ENCODE measurements around the gene SHB.

SHB gene

GRCh38 chr9:37989701-37990100, 79.3 kb downstream of the SHB start:
- no peak for DNase-seq (ENCODE audit: low read depth)

DNA sequence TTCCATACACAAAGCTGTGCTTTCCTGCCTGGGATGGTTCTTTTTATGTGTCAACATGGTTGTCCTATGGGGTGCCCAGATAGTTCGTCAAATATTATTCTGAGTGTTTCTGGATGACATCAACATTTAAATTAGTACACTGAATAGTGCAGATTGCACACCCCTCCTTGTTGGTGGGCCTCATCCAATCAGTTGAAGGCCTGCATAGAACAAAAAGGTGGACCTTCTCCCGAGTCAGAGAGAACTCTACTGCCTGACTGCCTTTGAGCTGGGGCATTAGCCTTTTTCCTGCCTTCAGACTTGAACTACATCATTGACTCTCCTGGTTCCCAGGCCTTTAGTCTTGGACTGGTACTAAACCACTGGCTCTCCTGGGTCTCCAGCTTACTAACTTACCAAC, 80.4 kb downstream of the SHB start:
- DNase-seq (ENCODE audit: low read depth): no peak

- DNase-seq (ENCODE audit: low read depth): no peak
These were observed 81.0 kb downstream of the SHB start for GRCh38 chr9:37988041-37988440.

DNA sequence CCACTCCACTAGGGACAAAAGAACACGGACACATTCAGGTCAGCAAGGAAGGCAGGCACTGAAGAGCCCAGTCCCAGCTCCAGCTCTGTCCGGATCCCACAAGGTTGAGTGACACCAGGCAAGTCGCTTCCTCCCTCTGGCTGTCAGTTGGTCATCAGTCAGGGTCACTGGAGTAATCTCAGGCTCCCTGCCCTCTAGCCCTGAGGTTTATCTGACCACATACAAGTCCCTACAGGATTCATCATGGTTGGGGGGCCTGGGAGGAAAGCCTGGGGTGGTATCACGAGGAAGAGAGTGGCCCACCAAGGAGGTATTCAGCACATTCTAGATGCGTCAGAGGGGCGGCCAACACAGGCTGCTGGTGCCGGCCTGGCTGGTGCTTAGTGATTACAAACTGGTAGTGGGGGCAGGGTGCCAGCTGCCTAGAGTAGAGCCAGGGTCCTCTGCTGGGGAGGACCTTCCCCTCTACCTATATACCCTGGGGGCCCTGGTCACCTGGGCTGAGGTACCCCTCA, 81.5 kb downstream of the SHB start:
- DNase-seq (ENCODE audit: low read depth): no peak

DNA sequence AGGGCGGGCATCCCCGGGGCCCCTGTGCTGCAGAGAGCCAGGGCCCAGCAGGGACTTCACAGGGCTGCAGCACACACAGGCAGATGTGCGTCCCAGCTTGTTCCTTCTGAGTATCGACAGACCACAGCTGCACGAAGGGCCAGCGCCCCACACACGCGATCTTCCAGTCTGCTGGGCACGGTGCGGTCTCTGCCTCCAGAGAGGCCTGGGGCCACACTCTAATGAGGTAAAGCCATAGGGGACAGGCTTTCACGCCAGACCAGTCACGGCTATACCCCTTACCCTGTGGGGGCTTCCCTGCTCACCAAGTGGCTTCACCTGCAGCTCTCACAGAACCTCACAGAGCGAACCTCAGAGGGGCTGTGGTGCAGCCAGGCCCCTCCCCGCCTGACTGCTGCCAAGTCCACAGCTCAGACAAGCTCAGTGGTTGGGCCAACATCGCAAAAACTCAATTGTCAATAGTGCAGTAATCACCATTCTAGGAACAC, 82.2 kb downstream of the SHB start:
- DNase-seq (ENCODE audit: low read depth): no peak

DNA sequence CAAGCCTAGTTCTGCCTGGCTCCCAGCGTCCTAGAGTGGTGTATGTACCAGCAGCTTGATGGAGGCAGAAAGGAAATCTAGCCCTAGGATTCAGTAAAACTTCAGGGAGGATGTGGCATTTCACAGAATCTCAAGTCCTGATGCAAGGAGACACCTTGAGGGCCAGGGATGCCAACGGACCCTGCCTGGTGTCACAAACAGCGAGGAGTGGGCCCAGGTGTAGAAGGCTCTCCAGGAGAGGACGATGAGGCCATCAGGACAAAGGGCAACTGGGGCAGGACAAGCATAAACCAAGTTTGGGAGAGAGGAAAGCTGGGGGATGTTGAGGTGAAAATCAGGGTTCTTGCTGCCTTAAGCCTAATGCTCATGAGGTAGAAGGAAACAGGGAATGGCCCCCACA, 83.0 kb downstream of the SHB start:
- DNase-seq (ENCODE audit: low read depth): no peak

DNA sequence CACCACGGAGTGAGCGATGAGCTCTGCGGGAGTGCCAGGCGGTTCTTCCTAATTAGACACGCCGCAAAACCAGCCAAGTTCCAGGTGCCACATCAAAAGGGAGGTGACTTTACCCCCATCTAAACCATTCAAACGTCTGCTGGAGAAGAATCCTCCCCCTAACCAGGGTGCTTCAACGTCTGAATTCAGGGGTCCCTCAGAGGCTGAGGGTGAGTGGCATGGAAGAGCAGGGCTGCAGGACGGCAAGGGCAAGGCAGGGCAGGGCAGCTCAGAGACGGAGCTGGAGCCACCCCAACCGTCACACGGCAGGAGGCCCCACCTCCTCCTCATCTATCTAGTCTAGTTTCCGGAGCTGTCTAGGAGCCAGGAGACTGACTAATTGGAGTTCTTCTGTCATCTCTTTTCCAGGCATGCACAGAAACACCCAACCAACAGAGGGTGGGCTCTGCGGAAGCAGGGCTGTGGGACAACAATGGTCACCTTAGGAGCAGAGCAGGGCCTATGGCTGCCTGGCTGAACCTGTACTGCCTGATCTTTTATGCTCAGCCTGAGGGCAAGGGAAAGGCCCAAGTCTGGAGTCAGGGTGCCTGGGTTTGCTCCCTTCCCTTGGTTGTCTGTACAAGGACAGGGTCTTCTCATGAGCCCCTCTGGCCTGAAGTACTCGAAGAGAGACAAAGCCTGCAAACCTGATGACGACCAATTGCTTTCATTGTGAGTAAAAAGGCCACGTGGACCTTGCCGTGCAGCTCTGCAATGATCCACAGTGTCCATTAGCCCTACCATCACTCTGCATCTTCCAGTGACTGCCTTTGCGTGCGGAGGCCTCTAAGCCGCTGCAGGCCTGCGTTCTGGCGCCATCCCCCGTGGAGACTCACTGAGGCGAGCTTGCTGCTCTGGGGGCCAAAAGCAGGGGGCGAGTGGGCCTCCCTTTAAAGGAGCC, 84.1 kb downstream of the SHB start:
- DNase-seq (ENCODE audit: low read depth): peak; percentile 87

DNA sequence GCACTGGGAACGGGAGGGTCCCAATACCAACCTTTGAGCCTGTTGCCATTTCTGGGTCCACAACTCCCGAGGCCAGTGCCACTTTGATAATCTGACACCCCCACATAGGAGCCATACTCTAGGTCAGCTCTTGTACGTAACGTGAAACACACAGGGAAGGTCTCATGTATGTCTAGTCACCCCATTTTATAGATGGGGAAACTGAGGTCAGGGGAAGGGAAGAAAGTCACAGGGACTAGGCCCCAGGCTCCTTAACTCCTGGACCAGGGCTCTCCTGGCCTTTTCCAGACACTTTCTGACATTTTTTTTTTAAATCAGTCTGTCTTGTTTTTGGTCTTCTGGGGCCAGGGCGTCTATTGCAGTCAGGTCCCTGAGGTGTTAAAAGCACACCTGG, 84.8 kb downstream of the SHB start:
- DNase-seq (ENCODE audit: low read depth): no peak

DNA sequence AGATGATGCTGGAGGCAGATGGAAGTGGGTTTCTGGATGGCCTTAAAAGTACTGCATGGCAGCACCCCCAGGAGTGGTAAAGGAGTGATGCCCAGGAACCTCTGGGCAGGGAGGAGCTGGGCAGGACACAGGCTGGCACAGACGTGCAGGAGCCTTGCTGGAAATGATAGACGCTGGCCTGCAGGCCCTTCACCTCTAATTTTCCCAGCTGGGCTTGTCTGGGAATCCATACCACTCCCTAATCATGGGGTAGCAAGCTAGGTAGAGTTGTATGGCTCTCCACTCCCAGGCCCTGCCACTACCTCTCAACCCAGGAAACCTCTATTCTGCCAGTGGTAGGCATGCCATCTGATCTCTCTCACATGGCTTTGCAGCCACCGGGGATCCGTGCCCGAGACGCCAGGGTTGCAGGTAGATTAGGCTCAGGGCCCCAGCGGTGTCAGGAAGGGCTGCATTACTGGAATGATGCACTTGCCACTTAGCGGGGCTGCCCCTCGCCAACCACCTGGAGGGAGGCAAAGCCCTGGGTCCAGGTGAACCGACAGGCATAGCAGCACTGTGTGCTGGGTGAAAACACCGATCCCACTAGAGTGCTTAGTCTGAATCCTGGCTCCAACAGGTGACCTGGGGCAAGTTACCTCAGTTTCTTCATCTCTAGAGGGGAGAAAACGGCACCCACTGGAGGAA, 85.5 kb downstream of the SHB start:
- DNase-seq (ENCODE audit: low read depth): no peak

DNA sequence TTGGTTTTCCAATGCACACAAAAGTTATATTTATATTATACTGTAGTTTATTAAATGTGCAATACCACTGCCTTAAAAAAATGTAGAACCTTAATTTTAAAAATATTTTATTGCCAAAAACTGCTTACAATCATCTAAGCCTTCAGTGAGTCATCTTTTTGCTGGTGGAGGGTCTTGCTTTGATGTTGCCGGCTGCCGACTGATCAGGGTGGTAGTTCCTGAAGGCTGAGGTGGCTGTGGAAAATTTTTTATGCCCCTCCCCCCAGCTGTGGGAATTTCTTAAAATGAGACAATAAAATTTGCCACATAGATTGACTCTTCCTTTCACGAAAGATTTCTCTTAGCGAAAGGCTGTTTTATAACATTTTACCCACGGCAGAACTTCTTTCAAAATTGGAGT, 89.2 kb downstream of the SHB start:
- no peak for DNase-seq (ENCODE audit: low read depth)

DNA sequence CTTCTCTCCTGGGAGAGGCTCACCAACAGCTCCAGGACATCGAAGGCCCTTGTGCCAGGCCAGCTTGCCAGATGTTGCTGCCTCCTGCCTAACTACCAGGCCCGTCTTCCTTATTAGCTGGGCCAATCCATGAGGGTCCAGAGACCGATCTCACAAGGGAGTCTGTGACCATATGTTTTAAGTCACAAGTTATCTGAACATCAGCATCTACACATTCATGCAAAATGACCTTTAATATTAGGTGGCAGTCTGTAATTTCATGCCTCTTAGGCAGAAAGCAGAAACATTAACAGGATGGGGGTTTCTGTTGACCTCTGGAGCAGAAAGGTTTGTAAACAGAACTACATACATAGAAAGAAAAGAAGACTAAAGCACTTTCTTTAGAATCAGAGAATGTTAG, 90.0 kb downstream of the SHB start:
- no peak for DNase-seq (ENCODE audit: low read depth)

GRCh38 chr9:37978481-37978864, 90.6 kb downstream of the SHB start:
- no peak for DNase-seq (ENCODE audit: low read depth)

DNA sequence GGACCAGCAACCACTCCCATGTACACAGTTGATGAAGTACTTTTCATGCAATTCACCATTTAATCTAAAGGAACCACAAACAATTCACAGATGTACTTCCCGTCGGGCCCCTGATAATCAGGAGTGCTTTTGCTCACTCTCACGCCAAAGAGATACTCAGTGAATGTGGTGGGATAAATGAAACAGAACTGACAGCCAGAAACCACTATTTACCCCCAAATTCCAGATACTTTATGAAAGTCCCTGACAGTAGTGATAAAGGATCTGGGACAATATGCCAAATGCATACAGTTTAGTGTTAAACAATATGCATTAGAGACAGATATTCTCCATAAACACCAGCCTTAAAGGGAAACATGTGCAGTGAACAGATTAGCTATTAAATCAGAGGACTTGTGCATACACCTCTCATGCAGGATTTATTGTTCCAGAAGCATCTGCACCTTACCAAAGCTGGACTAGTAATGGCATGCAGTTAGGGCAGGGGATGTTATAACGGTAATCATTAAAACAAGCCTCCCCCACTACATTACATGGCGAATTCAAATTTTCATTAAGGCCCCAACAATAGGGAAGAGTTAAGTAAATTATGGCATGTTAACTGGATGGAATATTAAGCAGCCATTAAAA, 91.1 kb downstream of the SHB start:
- DNase-seq (ENCODE audit: low read depth): no peak

DNA sequence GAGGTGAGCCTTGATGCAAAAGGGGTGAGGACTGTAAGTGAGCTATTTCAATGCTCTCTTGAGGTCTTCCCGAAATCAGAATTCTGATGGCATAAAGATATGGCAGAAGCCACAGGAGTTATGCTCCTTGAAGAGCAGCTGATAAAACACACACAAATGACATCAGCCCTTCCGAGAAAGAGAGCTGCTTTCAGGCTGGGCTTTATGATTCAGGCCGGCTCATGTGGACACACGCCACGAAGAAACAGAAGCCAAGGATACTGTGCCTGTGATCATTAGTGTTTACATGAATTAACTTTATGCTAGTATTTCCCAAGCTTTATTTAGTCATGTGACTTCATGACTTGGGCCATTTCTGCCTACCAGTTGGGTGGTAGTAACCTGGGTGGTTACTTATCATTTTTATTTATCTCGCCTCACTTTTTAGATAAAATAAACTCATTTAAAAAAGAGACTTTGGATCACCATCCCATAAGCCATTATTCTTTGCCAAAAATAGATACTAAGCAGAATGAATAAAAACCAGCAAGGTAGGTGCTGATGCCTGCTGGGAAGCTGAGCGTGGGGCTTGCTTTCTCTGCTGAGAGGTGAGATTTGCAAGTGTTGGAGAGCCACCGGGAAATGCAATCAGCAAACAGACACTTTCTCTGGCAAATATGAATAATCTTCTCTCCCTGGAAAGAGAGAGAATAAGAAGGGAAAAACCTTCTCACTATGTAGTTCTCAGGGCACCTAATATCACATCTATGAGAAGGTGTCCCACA, 92.1 kb downstream of the SHB start:
- peak; percentile 94 for DNase-seq (ENCODE audit: low read depth)

DNA sequence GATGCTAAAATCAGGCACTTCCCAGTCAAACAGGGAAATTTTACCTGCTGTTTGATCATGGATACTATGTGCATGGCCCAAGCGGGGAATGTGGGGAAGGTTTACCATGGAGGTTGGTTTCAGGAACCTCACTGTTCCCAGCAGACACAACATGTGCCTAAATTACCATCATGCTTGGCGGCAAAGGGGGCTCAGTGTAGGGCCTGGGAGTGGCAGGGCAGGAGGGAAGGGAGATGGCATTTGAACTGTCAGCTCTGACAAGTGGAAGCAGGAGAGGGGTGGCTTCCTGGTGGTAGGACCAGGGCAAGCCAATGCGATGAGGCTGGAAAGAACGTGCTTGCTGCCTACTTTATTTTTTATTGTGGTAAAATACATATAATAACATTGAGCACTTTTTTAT, 93.4 kb downstream of the SHB start:
- DNase-seq (ENCODE audit: low read depth): no peak

- peak; percentile 78 for DNase-seq (ENCODE audit: low read depth)
These were observed 94.4 kb downstream of the SHB start for GRCh38 chr9:37974506-37975173.

- DNase-seq (ENCODE audit: low read depth): peak; percentile 22
These were observed 96.6 kb downstream of the SHB start for GRCh38 chr9:37972351-37972848.

- no peak for DNase-seq (ENCODE audit: low read depth)
These were observed 97.3 kb downstream of the SHB start for GRCh38 chr9:37971691-37972090.

DNA sequence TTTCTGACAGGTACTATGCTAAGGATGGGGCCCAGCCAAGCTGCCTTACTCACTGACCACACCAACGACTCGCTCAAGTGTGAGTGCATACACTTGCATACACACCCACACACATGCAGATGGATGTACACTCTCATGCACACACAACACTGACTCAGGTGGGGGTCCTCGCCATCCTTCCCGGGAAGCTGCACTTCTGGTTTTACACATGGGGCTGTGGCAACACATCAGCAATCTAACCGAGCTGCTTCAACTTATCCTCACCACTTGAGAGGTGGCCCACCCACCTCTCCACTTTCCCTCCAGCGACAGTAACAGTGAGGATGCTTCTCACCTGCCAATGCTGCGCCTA, 97.9 kb downstream of the SHB start:
- no peak for DNase-seq (ENCODE audit: low read depth)

- DNase-seq (ENCODE audit: low read depth): no peak
These were observed 98.5 kb downstream of the SHB start for GRCh38 chr9:37970301-37971107.
